HL-60 (cell line): ENCODE data around the gene ABCC2.

Experiments
- GABPA ChIP-seq: IDR thresholded peaks from 2 replicates; pipeline ENCODE4 v1.6.1; 2012; ENCODE audit warnings: low read depth
- POLR2AphosphoS5 ChIP-seq: IDR thresholded peaks from 2 replicates; pipeline ENCODE4 v1.6.1; 2012; ENCODE audit warnings: low read depth
- TF ChIP-seq, protein P1 (sequence below): IDR thresholded peaks from one replicate; pipeline ENCODE4 v1.5.1; 2011; ENCODE audit warnings: low read length, control low read depth, inconsistent platforms; ENCODE audit not compliant: insufficient read depth
- TF ChIP-seq, protein P2 (sequence below): IDR thresholded peaks from 2 replicates; pipeline ENCODE4 v1.6.1; 2012; ENCODE audit warnings: low read depth; ENCODE audit not compliant: insufficient replicate concordance

DNA sequence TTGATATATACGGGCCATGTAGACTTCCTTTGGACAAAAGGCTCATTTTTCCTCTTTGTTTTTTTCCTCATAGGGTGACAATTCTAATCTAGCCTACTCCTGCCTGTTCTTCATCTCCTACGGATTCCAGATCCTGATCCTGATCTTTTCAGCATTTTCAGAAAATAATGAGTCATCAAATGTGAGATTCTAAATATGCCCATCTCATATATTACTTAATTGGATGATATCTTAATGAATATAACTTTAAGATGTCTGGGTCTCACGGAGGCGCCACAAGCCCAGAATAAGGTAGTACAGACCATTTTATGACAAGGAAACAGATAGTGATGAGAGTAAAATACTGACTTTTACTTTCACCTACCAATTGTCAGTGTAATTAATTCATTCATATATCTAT is 11.4 kb downstream of the ABCC2 start:
- TF ChIP-seq, protein P1, sequence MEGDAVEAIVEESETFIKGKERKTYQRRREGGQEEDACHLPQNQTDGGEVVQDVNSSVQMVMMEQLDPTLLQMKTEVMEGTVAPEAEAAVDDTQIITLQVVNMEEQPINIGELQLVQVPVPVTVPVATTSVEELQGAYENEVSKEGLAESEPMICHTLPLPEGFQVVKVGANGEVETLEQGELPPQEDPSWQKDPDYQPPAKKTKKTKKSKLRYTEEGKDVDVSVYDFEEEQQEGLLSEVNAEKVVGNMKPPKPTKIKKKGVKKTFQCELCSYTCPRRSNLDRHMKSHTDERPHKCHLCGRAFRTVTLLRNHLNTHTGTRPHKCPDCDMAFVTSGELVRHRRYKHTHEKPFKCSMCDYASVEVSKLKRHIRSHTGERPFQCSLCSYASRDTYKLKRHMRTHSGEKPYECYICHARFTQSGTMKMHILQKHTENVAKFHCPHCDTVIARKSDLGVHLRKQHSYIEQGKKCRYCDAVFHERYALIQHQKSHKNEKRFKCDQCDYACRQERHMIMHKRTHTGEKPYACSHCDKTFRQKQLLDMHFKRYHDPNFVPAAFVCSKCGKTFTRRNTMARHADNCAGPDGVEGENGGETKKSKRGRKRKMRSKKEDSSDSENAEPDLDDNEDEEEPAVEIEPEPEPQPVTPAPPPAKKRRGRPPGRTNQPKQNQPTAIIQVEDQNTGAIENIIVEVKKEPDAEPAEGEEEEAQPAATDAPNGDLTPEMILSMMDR: no peak
- TF ChIP-seq, protein P2, sequence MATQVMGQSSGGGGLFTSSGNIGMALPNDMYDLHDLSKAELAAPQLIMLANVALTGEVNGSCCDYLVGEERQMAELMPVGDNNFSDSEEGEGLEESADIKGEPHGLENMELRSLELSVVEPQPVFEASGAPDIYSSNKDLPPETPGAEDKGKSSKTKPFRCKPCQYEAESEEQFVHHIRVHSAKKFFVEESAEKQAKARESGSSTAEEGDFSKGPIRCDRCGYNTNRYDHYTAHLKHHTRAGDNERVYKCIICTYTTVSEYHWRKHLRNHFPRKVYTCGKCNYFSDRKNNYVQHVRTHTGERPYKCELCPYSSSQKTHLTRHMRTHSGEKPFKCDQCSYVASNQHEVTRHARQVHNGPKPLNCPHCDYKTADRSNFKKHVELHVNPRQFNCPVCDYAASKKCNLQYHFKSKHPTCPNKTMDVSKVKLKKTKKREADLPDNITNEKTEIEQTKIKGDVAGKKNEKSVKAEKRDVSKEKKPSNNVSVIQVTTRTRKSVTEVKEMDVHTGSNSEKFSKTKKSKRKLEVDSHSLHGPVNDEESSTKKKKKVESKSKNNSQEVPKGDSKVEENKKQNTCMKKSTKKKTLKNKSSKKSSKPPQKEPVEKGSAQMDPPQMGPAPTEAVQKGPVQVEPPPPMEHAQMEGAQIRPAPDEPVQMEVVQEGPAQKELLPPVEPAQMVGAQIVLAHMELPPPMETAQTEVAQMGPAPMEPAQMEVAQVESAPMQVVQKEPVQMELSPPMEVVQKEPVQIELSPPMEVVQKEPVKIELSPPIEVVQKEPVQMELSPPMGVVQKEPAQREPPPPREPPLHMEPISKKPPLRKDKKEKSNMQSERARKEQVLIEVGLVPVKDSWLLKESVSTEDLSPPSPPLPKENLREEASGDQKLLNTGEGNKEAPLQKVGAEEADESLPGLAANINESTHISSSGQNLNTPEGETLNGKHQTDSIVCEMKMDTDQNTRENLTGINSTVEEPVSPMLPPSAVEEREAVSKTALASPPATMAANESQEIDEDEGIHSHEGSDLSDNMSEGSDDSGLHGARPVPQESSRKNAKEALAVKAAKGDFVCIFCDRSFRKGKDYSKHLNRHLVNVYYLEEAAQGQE: no peak
- TF ChIP-seq GABPA (no peak), POLR2AphosphoS5 (no peak)
